ENCODE measurements around the gene SGSH. TPM values are rescaled to one million over a fixed set of nuclear protein-coding genes. Genes with fewer than 3 reads are reported as not detected.
"Not testable (repeated sequence)": the region's sequence is repeated elsewhere in the genome, so short reads cannot be mapped to it uniquely, and the experiment has no call there.

Gene SGSH
- total RNA-seq, 1 experiment from 2014 or later: 23.6 TPM

GRCh38 chr17:80258296-80258695 lies 38.2 kb upstream of the SGSH start:
- H3K9me3 ChIP-seq, H3K27me3 ChIP-seq, H3K36me3 ChIP-seq, H3K4me3 ChIP-seq, DNase-seq: not testable (repeated sequence)

- no peak overlapping the region for H3K4me3 ChIP-seq
- H3K9me3 ChIP-seq: no peaks in the 10 kb centered on the region
- no peak for DNase-seq
- H3K36me3 ChIP-seq: peaks cover 5% of the 10 kb centered on the region
- H3K27me3 ChIP-seq: no peaks in the 10 kb centered on the region
These were observed 37.6 kb upstream of the SGSH start for GRCh38 chr17:80257716-80258213.

GRCh38 chr17:80256034-80256350 lies 35.9 kb upstream of the SGSH start:
- no peaks in the 10 kb centered on the region for H3K9me3 ChIP-seq
- no peak for DNase-seq
- H3K4me3 ChIP-seq: no peak overlapping the region
- no peaks in the 10 kb centered on the region for H3K27me3 ChIP-seq
- H3K36me3 ChIP-seq: peaks cover 5% of the 10 kb centered on the region; the same call in 1 of the 2 replicates

GRCh38 chr17:80254396-80255251 lies 34.5 kb upstream of the SGSH start:
- no peaks in the 10 kb centered on the region for H3K9me3 ChIP-seq
- no peaks in the 10 kb centered on the region for H3K27me3 ChIP-seq
- peak; percentile 76 for DNase-seq
- no peak overlapping the region for H3K4me3 ChIP-seq
- H3K36me3 ChIP-seq: peaks cover 5% of the 10 kb centered on the region; the same call in 1 of the 2 replicates

GRCh38 chr17:80253631-80254395 lies 33.7 kb upstream of the SGSH start:
- Histone ChIP-seq H3K9me3 (no peaks in the 10 kb centered on the region), H3K4me3 (no peak overlapping the region), H3K36me3 (peaks cover 5% of the 10 kb centered on the region; the same call in 1 of the 2 replicates), H3K27me3 (no peaks in the 10 kb centered on the region)
- no peak for DNase-seq

GRCh38 chr17:80252871-80253270 lies 32.7 kb upstream of the SGSH start:
- Histone ChIP-seq H3K36me3 (peaks cover 5% of the 10 kb centered on the region; the same call in 1 of the 2 replicates), H3K27me3 (no peaks in the 10 kb centered on the region), H3K4me3 (no peak overlapping the region), H3K9me3 (no peaks in the 10 kb centered on the region)
- DNase-seq: no peak

- no peak for DNase-seq
- Histone ChIP-seq H3K27me3 (no peaks in the 10 kb centered on the region), H3K9me3 (no peaks in the 10 kb centered on the region), H3K4me3 (no peak overlapping the region), H3K36me3 (peaks cover 5% of the 10 kb centered on the region; the same call in 1 of the 2 replicates)
These were observed 31.8 kb upstream of the SGSH start for GRCh38 chr17:80251966-80252365.

GRCh38 chr17:80248894-80249710 lies 29.0 kb upstream of the SGSH start:
- no peaks in the 10 kb centered on the region for H3K27me3 ChIP-seq
- no peak overlapping the region for H3K4me3 ChIP-seq
- H3K36me3 ChIP-seq: peaks cover 8% of the 10 kb centered on the region; the same call in 1 of the 2 replicates
- no peaks in the 10 kb centered on the region for H3K9me3 ChIP-seq
- no peak for DNase-seq

GRCh38 chr17:80248001-80248893 lies 28.1 kb upstream of the SGSH start:
- Histone ChIP-seq H3K36me3 (peaks cover 6% of the 10 kb centered on the region; the same call in 1 of the 2 replicates), H3K4me3 (no peak overlapping the region), H3K27me3 (no peaks in the 10 kb centered on the region), H3K9me3 (no peaks in the 10 kb centered on the region)
- no peak for DNase-seq

- no peak overlapping the region for H3K4me3 ChIP-seq
- H3K36me3 ChIP-seq: 0 out of 2 replicates have a peak, but pooled peaks cover 4% of the 10 kb centered on the region
- DNase-seq: no peak
- H3K9me3 ChIP-seq: no peaks in the 10 kb centered on the region
- H3K27me3 ChIP-seq: no peaks in the 10 kb centered on the region
These were observed 27.4 kb upstream of the SGSH start for GRCh38 chr17:80247561-80247960.

GRCh38 chr17:80246726-80247125 lies 26.6 kb upstream of the SGSH start:
- H3K9me3 ChIP-seq: no peaks in the 10 kb centered on the region
- no peak overlapping the region for H3K4me3 ChIP-seq
- no peaks in the 10 kb centered on the region for H3K27me3 ChIP-seq
- 0 out of 2 replicates have a peak, but pooled peaks cover 4% of the 10 kb centered on the region for H3K36me3 ChIP-seq
- no peak for DNase-seq

GRCh38 chr17:80246266-80246681 lies 26.1 kb upstream of the SGSH start:
- Histone ChIP-seq H3K4me3 (no peak overlapping the region), H3K9me3 (no peaks in the 10 kb centered on the region), H3K27me3 (no peaks in the 10 kb centered on the region), H3K36me3 (0 out of 2 replicates have a peak, but pooled peaks cover 7% of the 10 kb centered on the region)
- DNase-seq: no peak

GRCh38 chr17:80245566-80246265 lies 25.6 kb upstream of the SGSH start:
- H3K36me3 ChIP-seq: 0 out of 2 replicates have a peak, but pooled peaks cover 7% of the 10 kb centered on the region
- no peak for DNase-seq
- H3K27me3 ChIP-seq: no peaks in the 10 kb centered on the region
- no peaks in the 10 kb centered on the region for H3K9me3 ChIP-seq
- no peak overlapping the region for H3K4me3 ChIP-seq

GRCh38 chr17:80244871-80245509 lies 24.9 kb upstream of the SGSH start:
- H3K4me3 ChIP-seq: no peak overlapping the region
- no peaks in the 10 kb centered on the region for H3K9me3 ChIP-seq
- no peak for DNase-seq
- no peaks in the 10 kb centered on the region for H3K27me3 ChIP-seq
- H3K36me3 ChIP-seq: 0 out of 2 replicates have a peak, but pooled peaks cover 7% of the 10 kb centered on the region

- DNase-seq: not testable (repeated sequence)
These were observed 24.3 kb upstream of the SGSH start for GRCh38 chr17:80244448-80244847.

More at GRCh38 chr17:80244448-80244847, 24.3 kb upstream of the SGSH start:
- not testable (repeated sequence) for H3K9me3 ChIP-seq, H3K36me3 ChIP-seq, H3K27me3 ChIP-seq, H3K4me3 ChIP-seq
